Smooth muscle cell (in vitro differentiated cells): ENCODE data around the gene HABP2. TPM values are rescaled to one million over a fixed set of nuclear protein-coding genes. Genes with fewer than 3 reads are reported as not detected.

Source experiments
- DNase-seq: peaks from one replicate; lab custom pipeline; 2025; ENCODE audit not compliant: unreplicated experiment; lab: John Stamatoyannopoulos, UW
- H2AFZ ChIP-seq: fragments of 200-600 bp; sonication (generic); 2 replicates; pipeline ENCODE4 v1.6.0; 2016; ENCODE audit warnings: antibody characterized with exemption, low read depth, mild to moderate bottlenecking
- H3F3A ChIP-seq: fragments of 200-600 bp; sonication (generic); 2 replicates; pipeline ENCODE4 v1.6.0; 2017; ENCODE audit warnings: antibody characterized with exemption, low read depth
- H3K27ac ChIP-seq: fragments of 200-600 bp; sonication (generic); 2 replicates; pipeline ENCODE4 v1.5.1; 2016; ENCODE audit warnings: low read depth, mild to moderate bottlenecking
- H3K27me3 ChIP-seq: fragments of 200-600 bp; sonication (generic); 2 replicates; pipeline ENCODE4 v1.6.1; 2016; ENCODE audit warnings: low read depth, mild to moderate bottlenecking
- H3K36me3 ChIP-seq: fragments of 200-600 bp; sonication (generic); 2 replicates; pipeline ENCODE4 v1.5.1; 2016; ENCODE audit warnings: low read depth
- H3K4me1 ChIP-seq: fragments of 200-600 bp; sonication (generic); 2 replicates; pipeline ENCODE4 v1.5.1; 2016; ENCODE audit warnings: low read depth
- H3K4me2 ChIP-seq: fragments of 200-600 bp; sonication (generic); 2 replicates; pipeline ENCODE4 v1.6.0; 2016; ENCODE audit warnings: mild to moderate bottlenecking
- H3K4me3 ChIP-seq: fragments of 200-600 bp; sonication (generic); 2 replicates; pipeline ENCODE4 v1.5.1; 2016; ENCODE audit warnings: mild to moderate bottlenecking
- H3K79me2 ChIP-seq: fragments of 200-600 bp; sonication (generic); 2 replicates; pipeline ENCODE4 v1.6.0; 2016; ENCODE audit warnings: low read depth, mild to moderate bottlenecking
- H3K9ac ChIP-seq: fragments of 200-600 bp; sonication (generic); 2 replicates; pipeline ENCODE4 v1.6.0; 2016; ENCODE audit warnings: low read depth
- H3K9me3 ChIP-seq: fragments of 200-600 bp; sonication (generic); replicated peaks from 2 replicates; pipeline ENCODE4 v1.5.1; 2016; ENCODE audit warnings: low read depth
- H4K20me1 ChIP-seq: fragments of 200-600 bp; sonication (generic); 2 replicates; pipeline ENCODE4 v1.6.0; 2016; ENCODE audit warnings: low read depth
- CTCF ChIP-seq: fragments of 200-600 bp; sonication (generic); IDR thresholded peaks from 2 replicates; pipeline ENCODE4 v1.5.1; 2017; ENCODE audit warnings: borderline replicate concordance, mild to moderate bottlenecking, antibody characterized with exemption; ENCODE audit not compliant: insufficient read depth, poor library complexity, severe bottlenecking
- WGBS: methylation state at CpG from one replicate; pipeline ENCODE4 v1.1.7; 2016; ENCODE audit warnings: low lambda C conversion rate; 5-methylcytosine and 5-hydroxymethylcytosine counted together
- polyA plus RNA-seq: library from polyadenylated mRNA; unstranded; fragments of >200 nt; fragmentation: Nextera tagmentation; extraction: Ambion mirVana; gene quantifications from 2 replicates; pipeline ENCODE4 v1.2.1, GENCODE V29; 2016
- total RNA-seq: library from RNA; depleted of rRNA; stranded (reverse); fragments of >200 nt; gene quantifications from 2 replicates; pipeline ENCODE4 v1.2.3, GENCODE V29; 2014

The HABP2 gene
- total and polyA plus RNA-seq, 2 experiments from 2014 or later = 0.05 TPM; not detected in 1

- DNase-seq = no peak
- Histone ChIP-seq H4K20me1 (no peaks in the 10 kb centered on the region), H3K9ac (no peak overlapping the region), H3K9me3 (no peaks in the 10 kb centered on the region), H3K4me3 (no peak overlapping the region), H3K36me3 (no peaks in the 10 kb centered on the region), H3K79me2 (no peaks in the 10 kb centered on the region), H3K27ac (no peak overlapping the region), H3K4me2 (no peak overlapping the region), H3K4me1 (no peaks in the 10 kb centered on the region), H3F3A (no peaks in the 10 kb centered on the region), H2AFZ (no peak overlapping the region), H3K27me3 (peaks cover 8% of the 10 kb centered on the region)
- no peak for TF ChIP-seq CTCF
- 59% methylated on average over 11 of the region's 11 CpGs for WGBS
Observed at GRCh38 chr10:113572520-113573290, 19.9 kb downstream of the HABP2 start.

GRCh38 chr10:113573368-113573767 is 20.5 kb downstream of the HABP2 start:
- H3K27ac ChIP-seq = no peak overlapping the region
- no peaks in the 10 kb centered on the region for H3K36me3 ChIP-seq
- no peak for TF ChIP-seq CTCF
- no peaks in the 10 kb centered on the region for H3K79me2 ChIP-seq
- H3K27me3 ChIP-seq = peaks cover 8% of the 10 kb centered on the region
- no peaks in the 10 kb centered on the region for H3K4me1 ChIP-seq
- 83% methylated on average over 1 of the region's 1 CpG for WGBS
- no peaks in the 10 kb centered on the region for H3K9me3 ChIP-seq
- H3K4me2 ChIP-seq = no peak overlapping the region
- no peaks in the 10 kb centered on the region for H4K20me1 ChIP-seq
- no peak overlapping the region for H3K9ac ChIP-seq
- H2AFZ ChIP-seq = no peak overlapping the region
- H3F3A ChIP-seq = no peaks in the 10 kb centered on the region
- H3K4me3 ChIP-seq = no peak overlapping the region
- DNase-seq = no peak

- Histone ChIP-seq H3F3A (no peaks in the 10 kb centered on the region), H3K27ac (no peak overlapping the region), H3K27me3 (peaks cover 23% of the 10 kb centered on the region), H3K36me3 (no peaks in the 10 kb centered on the region), H3K4me2 (no peak overlapping the region), H2AFZ (no peak overlapping the region), H3K4me1 (no peaks in the 10 kb centered on the region), H3K4me3 (no peak overlapping the region), H3K79me2 (no peaks in the 10 kb centered on the region), H3K9me3 (no peaks in the 10 kb centered on the region), H4K20me1 (no peaks in the 10 kb centered on the region), H3K9ac (no peak overlapping the region)
- WGBS = 64% methylated on average over 4 of the region's 4 CpGs
- DNase-seq = no peak
- TF ChIP-seq CTCF = no peak
Observed at GRCh38 chr10:113576852-113577251, 24.0 kb downstream of the HABP2 start.

- H4K20me1 ChIP-seq = no peaks in the 10 kb centered on the region
- H3K4me1 ChIP-seq = no peaks in the 10 kb centered on the region
- TF ChIP-seq CTCF = no peak
- no peaks in the 10 kb centered on the region for H3K36me3 ChIP-seq
- H3K27me3 ChIP-seq = peaks cover 35% of the 10 kb centered on the region
- no peaks in the 10 kb centered on the region for H3K79me2 ChIP-seq
- H3K27ac ChIP-seq = no peak overlapping the region
- H3K4me2 ChIP-seq = no peak overlapping the region
- no peaks in the 10 kb centered on the region for H3K9me3 ChIP-seq
- DNase-seq = no peak
- no peak overlapping the region for H3K9ac ChIP-seq
- no peak overlapping the region for H2AFZ ChIP-seq
- no peaks in the 10 kb centered on the region for H3F3A ChIP-seq
- 70% methylated on average over 1 of the region's 1 CpG for WGBS
- no peak overlapping the region for H3K4me3 ChIP-seq
Observed at GRCh38 chr10:113578773-113579172, 25.9 kb downstream of the HABP2 start.
